HG03097 (cell line): ENCODE results near the gene CMTM2.
"Not testable (repeated sequence)": the region's sequence is repeated elsewhere in the genome, so short reads cannot be mapped to it uniquely, and the experiment has no call there.

ENCODE experiments used
- ATAC-seq: cut with Tn5 transposase; IDR thresholded peaks from one replicate; pipeline ENCODE4 v1.9.1; 2021; ENCODE audit not compliant: unreplicated experiment, low FRiP score

CMTM2 gene

GRCh38 chr16:66580605-66581209 lies 1.4 kb downstream of the CMTM2 start:
- ATAC-seq: no peak

GRCh38 chr16:66581246-66581952 lies 2.1 kb downstream of the CMTM2 start:
- no peak for ATAC-seq

DNA sequence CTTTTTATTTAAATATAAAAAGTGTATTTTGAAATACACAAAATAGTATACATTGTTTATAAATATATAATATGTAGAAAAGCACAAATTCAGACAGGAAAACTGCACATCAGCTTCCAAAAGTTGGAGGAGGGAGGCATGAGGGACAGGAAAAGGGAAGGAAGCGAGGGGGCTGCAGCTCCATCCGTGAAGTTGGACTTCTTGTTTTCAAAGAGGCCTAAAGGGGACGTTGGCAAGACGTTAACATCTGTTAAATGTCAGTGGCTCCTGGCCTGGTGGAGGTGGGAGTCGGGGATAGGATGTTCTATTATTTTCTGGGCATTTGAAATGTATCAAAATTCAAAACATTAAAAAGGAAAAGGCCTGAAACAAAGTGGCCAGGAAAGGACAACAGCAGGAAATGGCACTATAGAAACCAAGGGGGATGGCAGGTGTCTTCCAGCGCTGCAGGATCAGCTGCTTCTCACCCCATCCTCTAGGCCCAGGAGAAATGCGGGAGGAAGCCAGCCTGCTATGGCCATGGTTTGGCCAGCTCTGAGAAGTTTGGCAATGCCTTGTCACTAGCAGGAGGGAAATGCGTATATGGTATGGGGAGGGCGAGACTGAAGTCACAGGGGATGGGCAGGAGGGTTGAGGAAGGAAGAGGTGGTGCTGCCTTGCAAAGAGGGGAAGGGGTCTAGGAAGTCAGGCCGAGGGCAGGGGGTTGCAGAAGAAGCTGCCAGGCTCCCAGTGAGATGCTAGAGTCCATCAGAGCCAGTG lies 6.4 kb downstream of the CMTM2 start:
- no peak for ATAC-seq

DNA sequence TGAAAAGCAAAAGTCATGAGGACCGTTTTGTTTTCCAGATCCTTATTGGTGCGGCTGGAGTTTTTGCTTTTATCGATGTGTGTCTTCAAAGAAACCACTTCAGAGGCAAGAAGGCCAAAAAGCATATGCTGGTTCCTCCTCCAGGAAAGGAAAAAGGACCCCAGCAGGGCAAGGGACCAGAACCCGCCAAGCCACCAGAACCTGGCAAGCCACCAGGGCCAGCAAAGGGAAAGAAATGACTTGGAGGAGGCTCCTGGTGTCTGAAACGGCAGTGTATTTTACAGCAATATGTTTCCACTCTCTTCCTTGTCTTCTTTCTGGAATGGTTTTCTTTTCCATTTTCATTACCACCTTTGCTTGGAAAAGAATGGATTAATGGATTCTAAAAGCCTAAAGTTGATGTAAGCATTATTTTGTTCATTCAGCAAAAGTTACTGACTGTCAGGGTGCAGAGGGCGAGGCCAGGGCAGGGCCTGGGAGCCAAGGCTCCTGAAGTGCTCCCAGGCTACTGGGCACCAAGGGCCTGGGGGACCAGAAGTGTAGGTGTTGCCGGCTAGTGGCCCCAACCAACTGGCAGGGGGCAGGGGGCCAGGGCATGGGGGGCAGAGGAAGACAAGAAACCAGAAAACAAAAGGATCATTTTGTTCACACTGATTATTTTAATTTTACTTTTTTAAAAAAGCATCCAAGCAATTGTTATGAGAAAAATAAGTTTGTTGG lies 8.8 kb downstream of the CMTM2 start:
- no peak for ATAC-seq

GRCh38 chr16:66588981-66589713 lies 9.9 kb downstream of the CMTM2 start:
- ATAC-seq: no peak

GRCh38 chr16:66590322-66590721 lies 11.1 kb downstream of the CMTM2 start:
- ATAC-seq: no peak

- ATAC-seq: no peak
Measured at GRCh38 chr16:66591018-66591417, 11.8 kb downstream of the CMTM2 start.

DNA sequence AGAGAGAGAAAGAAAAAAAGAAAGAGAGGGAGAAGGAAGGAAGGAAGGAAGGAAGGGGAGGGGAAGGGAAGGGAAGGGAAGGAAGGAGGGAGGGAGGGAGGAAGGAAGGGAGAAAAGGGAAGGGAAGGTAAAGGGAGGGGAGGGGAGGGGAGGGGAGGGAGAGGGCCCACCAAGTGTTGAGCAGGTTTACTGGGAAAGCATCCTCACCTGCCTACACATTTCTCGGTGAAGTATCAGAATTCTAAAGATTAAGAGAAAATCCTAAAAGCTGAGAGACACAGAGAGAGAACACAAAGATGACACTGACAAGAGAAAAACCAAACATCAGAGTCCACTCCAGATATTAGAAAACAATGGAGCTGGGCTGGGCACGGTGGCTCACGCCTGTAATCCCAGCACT lies 13.0 kb downstream of the CMTM2 start:
- no peak for ATAC-seq

DNA sequence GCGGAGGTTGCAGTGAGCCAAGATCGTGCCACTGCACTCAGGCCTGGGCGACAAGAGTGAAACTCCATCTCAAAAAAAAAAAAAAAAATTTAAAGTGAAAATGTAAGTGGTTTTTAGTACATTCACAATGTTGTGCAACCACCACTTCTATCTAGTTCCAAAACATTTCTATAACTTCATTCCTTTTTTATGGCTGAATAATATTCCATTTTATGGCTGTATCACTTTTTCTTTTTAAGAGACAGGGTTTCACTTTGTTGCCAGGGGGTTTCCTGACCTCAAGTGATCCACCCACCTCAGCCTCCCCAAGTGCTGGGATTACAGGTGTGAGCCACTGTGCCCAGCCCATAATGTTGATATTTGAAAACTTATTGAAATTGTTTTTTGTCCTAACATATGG lies 13.6 kb downstream of the CMTM2 start:
- ATAC-seq: no peak

DNA sequence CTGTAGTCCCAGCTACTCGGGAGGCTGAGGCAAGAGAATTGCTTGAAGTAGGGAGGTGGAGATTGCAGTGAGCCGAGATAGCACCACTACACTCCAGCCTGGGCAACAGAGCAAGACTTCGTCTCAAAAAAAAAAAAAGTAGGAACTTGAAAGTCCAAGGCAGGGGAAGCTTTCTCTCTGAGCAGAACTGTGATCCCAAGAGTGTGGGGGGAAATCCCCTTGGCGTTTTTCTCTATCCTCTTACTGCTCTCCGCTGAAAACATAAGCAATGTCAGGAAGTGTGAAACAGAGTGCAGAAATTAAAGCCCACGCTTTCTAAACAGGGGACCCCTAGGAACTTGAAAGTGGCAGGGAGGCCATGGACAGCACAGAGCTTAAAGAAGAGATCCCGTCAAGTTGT lies 15.5 kb downstream of the CMTM2 start:
- no peak for ATAC-seq

- ATAC-seq: not testable (repeated sequence)
Measured at GRCh38 chr16:66596559-66596958, 17.3 kb downstream of the CMTM2 start.

- no peak for ATAC-seq
Measured at GRCh38 chr16:66596986-66597848, 18.0 kb downstream of the CMTM2 start.

DNA sequence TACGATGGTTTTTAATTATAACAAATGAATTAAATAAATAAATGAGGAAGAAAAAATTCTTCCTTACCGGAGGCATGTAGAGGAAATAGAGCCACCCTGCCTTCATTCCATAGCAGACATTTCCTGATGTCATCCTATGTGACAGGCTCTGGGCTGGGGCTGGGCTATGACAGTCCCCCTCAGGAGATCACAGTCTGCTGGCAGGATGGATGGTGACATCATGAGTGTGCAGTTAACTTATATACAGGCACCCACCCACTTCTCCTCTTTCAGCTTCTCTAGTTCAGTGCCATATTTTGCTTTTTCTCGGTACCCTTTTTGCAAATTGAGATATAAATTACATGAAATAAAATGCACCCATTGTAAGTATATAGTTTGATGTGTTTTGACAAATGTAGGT lies 18.8 kb downstream of the CMTM2 start:
- ATAC-seq: no peak

- ATAC-seq: no peak
Measured at GRCh38 chr16:66599726-66600125, 20.5 kb downstream of the CMTM2 start.

DNA sequence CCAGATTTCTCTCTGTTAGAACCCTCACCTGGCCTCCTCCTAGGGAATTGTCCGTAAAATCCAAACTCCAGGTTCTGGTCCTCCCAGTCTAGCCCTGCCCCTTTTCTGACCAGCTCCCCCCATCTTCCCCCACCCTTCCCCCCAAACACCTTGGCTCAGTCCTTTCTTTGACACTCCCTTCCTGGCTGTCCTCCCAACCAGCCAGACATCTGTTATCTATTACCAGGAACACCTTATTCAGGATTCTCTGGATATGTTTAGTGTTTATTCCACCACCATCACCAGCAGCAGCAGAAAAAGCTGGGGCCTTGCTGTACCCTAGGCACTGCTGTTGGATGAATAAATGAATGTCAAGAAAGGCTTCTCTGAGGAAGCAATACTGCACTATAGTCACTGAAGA lies 21.2 kb downstream of the CMTM2 start:
- no peak for ATAC-seq

DNA sequence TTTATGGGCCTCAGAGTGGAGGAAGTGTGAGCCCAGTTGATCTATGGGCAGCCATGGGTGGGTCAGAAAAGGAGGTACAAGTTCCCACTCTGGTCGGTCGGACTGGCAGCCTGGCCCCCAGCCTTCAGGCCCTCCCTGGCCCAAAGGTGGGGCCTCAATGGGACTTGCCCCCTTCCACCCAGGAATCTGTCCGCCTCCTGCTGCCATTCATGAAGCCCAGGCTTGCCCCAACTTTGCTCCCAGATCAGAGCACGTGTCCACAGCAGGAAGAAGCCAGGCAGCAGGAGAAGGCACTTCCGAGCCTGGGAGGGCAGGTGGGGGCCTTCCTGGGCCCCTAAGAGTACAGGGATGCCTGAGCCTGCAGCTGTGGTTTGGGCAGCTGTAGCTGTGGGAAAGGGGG lies 22.2 kb downstream of the CMTM2 start:
- ATAC-seq: no peak

DNA sequence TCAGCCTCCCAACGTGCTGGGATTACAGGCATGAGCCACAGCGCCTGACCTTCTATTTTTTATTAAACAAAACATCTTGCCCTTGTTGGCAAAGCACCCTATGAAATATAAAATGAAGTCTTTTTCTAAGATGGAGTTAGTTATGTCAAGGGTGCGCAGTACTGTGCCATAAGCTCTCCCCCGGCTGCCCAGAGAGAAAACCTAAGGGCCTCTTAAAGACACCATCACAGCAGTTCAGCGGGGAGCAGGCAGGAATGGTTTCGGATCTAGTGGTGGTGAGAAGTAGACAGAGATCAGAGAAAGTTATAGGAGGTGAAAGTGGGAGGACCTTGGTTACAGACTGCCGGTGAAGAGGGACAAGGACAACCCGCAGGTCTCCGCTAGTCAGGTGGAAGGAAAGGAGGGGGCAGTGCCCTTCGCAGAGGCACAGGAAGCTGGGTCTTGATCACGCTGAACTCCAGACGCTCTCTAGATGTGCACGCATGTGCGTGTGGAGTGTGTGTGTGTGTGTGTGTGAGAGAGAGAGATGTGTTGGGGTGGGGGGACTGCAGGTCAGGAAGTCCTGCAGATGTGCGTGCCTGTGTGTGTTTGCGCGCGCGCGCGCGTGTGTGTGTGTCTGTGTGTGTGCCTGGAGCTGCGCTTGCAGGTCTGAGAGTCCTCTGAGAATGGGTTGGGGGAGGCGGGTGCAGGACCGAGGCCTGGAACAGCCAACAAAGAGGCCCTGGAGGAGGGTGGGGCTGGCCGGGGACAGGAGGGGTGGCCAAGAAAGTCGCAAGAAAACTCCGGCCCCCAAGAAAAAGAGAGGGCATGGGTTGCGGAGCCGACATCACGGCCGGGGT lies 24.5 kb downstream of the CMTM2 start:
- ATAC-seq: no peak

DNA sequence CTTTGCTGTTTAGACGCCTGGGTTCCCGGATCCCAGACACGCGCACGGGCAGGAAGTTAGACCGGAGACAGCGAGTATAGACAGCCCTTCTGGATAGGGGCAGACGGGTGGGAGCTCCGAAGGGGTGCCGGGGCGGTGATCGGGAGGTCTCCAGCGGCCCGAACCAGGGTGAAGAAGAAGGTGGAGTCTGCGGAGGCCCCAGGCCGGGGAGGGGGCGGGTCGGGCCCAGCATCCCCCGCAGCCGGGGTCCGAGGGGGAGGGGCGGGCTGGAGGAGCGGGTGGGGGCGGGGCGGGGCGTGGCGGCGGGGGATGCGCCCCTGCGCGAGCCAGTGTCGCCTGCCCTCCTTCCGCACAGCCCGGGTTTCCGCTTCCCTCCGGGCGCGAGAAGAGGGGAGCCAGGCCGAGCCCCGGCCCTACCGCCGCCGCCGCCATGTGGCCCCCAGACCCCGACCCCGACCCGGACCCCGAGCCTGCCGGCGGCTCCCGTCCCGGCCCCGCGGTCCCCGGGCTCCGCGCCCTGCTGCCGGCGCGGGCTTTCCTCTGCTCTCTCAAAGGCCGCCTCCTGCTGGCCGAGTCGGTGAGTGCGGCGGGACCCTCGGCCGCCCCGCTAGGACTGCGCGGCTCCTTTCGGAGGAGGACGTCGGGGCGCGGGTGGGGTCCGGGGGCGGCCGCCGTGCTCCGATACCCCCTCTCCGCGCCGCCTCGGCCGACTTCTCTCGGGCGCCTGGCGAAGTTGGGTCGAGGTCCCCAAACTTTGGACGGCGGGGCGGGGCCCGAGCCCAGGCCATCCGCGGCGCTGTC lies 25.3 kb downstream of the CMTM2 start, which contains the start of gene CMTM3:
Gene CMTM3, plus strand, starts transcription at position 329 of the 801 bp plus-strand sequence. Its CDS starts 102 bp downstream, at position 431.
- no peak for ATAC-seq
